ENCODE measurements around the gene WWC2. TPM values are rescaled to one million over a fixed set of nuclear protein-coding genes. Genes with fewer than 3 reads are reported as not detected.

The WWC2 gene
- total and polyA plus RNA-seq, 12 donors: 6.0 to 37.4 (median 31.2) TPM

DNA sequence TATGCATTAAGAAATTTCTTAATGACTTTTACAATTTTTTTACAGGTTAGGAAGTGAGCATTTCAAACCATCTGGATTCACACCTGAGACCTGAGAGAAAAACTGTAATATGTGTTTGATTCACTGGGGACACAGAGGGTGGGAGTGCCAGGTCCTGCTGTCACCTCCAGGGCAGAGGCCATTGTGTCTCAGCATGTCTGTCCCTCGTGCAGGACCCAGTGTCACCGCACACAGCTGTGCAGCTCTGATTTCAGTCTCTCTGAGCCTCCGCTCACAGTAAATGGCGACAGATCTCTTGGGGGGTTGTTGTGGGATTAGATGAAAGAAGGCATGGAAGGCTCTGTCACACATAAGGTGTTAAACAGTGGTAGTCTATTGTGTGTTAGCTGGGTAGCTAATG lies 246.2 kb downstream of the WWC2 start:
- no peak for ATAC-seq
- Histone ChIP-seq H3K36me3 (no peaks in the 10 kb centered on the region), H3K4me1 (peaks cover 0 to 32% (median 10%) of the 10 kb centered on the region in 9 donors), H3K4me3 (no peak overlapping the region), H3K27ac (no peak overlapping the region), H3K27me3 (peaks cover 0 to 28% (median 16%) of the 10 kb centered on the region in 7 donors), H3K9me3 (no peaks in the 10 kb centered on the region)
- intact Hi-C loops (cut with DNase I): no loop called here
- 91% methylated on average over 4 of the region's 4 CpGs for WGBS, 2 donors
- DNase-seq: no peak
- TF ChIP-seq, protein P1, sequence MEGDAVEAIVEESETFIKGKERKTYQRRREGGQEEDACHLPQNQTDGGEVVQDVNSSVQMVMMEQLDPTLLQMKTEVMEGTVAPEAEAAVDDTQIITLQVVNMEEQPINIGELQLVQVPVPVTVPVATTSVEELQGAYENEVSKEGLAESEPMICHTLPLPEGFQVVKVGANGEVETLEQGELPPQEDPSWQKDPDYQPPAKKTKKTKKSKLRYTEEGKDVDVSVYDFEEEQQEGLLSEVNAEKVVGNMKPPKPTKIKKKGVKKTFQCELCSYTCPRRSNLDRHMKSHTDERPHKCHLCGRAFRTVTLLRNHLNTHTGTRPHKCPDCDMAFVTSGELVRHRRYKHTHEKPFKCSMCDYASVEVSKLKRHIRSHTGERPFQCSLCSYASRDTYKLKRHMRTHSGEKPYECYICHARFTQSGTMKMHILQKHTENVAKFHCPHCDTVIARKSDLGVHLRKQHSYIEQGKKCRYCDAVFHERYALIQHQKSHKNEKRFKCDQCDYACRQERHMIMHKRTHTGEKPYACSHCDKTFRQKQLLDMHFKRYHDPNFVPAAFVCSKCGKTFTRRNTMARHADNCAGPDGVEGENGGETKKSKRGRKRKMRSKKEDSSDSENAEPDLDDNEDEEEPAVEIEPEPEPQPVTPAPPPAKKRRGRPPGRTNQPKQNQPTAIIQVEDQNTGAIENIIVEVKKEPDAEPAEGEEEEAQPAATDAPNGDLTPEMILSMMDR (IDR thresholded peaks at IDR 0.05): no peak

- no peak for DNase-seq
- WGBS, 2 donors: 86 to 89% methylated on average over 8 of the region's 8 CpGs
- no peak overlapping the region for H3K4me3 ChIP-seq
- intact Hi-C loops (cut with DNase I): no loop called here
- no peak overlapping the region for H3K27ac ChIP-seq
- no peaks in the 10 kb centered on the region for H3K36me3 ChIP-seq
- H3K9me3 ChIP-seq: no peaks in the 10 kb centered on the region
- peaks cover 0 to 35% (median 16%) of the 10 kb centered on the region in 7 donors for H3K27me3 ChIP-seq
- ATAC-seq: no peak
- H3K4me1 ChIP-seq: peaks cover 0 to 32% (median 10%) of the 10 kb centered on the region in 9 donors
- TF ChIP-seq, protein P1 (IDR thresholded peaks at IDR 0.05): no peak
These were observed 248.1 kb downstream of the WWC2 start for GRCh38 chr4:183347146-183347545.

DNA sequence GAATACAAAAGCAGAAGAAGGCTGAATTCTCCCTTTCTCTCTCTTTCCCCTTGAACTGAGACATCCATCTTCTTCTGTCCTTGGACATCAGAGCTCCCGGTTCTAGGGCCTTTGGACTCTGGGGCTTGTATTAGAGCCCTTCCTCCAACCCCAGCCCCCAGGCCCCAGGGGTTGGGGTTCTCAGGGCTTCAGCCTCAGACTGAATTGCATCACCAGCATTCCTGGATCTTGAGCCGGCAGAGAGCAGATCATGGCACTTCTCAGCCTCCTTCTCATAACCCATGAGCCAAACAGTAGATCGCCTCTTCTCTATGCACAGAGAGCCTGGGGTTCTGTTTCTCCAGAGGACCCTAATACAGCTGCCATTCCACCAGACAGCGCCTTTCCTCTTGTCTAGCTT lies 248.5 kb downstream of the WWC2 start:
- intact Hi-C loops (cut with DNase I): no loop called here
- Histone ChIP-seq H3K27ac (peak overlapping the region in 1 of 10 donors; percentile 73), H3K4me3 (no peak overlapping the region), H3K36me3 (no peaks in the 10 kb centered on the region), H3K4me1 (peaks cover 0 to 32% (median 8%) of the 10 kb centered on the region in 9 donors), H3K27me3 (peaks cover 0 to 31% (median 13%) of the 10 kb centered on the region in 7 donors), H3K9me3 (no peaks in the 10 kb centered on the region)
- TF ChIP-seq, protein P1 (IDR thresholded peaks at IDR 0.05): no peak
- DNase-seq (no peak), ATAC-seq (no peak)
- WGBS, 2 donors: 86 to 94% methylated on average over 4 of the region's 4 CpGs

GRCh38 chr4:183348136-183348535 lies 249.1 kb downstream of the WWC2 start:
- DNase-seq: no peak
- Histone ChIP-seq H3K4me3 (no peak overlapping the region), H3K27me3 (peaks cover 0 to 25% (median 7%) of the 10 kb centered on the region in 7 donors), H3K4me1 (peaks cover 0 to 28% (median 3%) of the 10 kb centered on the region in 9 donors), H3K36me3 (no peaks in the 10 kb centered on the region), H3K9me3 (no peaks in the 10 kb centered on the region), H3K27ac (peak overlapping the region in 1 of 10 donors; percentile 73)
- TF ChIP-seq, protein P1 (IDR thresholded peaks at IDR 0.05): no peak
- 88 to 90% methylated on average over 12 of the region's 12 CpGs for WGBS, 2 donors
- no peak for ATAC-seq
- intact Hi-C loops (cut with DNase I): no loop called here
